Ecto neural progenitor cell (in vitro differentiated cells): ENCODE measurements around the gene WDPCP.
"Not testable (repeated sequence)": the region's sequence is repeated elsewhere in the genome, so short reads cannot be mapped to it uniquely, and the experiment has no call there.

Experiments used
- DNase-seq: peaks from one replicate; pipeline ENCODE4 v3.0.0-alpha.2; 2018; ENCODE audit warnings: low spot score

Gene WDPCP

DNA sequence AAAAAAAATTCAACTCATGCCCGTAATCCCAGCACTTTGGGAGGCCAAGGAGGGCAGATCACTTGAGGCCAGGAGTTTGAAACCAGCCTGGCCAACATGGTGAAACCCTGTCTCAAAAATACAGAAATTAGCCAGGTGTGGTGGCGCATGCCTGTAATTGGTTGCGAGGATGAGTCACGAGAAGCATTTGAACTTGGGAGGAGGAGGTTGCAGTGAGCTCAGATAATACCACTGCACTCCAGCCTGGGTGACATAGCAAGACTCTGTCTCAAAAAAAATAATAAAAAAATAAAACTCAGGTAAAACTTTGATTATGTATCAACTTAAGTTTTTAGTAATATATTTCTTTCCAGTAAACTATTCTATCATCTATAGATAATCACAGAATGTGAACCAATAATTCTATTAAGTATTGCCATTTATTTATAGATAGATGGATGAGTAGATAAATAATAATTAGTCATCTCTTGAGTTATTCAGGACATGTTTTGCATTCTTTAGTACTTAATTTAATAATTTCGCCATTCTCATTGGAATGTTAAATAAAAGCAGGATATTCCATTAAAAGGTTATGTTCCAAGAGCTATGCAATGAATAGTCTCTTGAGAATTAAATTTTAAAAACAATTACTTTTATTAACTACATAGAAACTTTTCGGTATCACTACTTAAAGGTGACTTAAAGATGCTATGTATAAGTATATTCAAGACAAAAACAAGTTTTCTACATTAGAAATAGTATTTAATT is 48.7 kb downstream of the WDPCP start:
- no peak for DNase-seq

DNA sequence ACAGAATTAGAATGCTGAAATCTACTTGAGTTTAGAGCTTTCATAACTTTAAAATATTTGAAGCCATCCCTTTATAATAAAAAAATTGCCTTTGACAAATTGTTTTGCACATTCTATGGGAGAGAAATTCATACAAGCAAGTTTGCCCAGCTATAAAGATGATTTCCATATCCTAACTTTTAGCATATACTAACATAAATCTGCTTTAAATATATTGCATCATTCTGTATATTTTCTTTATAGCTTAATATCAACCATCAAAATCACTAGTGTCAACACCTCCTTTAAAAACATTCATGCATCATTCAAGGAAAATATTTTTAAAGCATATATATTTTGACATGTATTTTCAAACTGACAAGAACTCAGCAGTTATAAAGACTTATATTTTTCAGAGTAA is 49.9 kb downstream of the WDPCP start:
- no peak for DNase-seq

DNA sequence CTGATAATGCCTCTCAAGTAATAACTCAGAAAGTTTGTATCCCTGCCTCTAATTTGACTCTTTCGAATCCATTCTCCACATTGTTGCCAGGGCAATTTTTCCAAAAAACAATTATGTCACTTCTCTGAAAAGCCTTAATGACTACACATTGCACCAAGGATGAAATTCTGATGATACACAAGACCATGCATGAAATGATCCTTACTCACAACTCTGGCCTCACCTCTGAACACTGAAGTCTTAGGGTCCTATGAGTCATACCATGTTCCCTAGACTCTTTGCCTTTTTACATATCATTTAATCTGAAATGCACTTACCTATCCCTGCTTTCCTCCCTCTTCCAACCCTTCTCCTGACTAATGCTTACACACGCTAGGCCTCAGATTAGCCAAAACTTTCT is 51.0 kb downstream of the WDPCP start:
- no peak for DNase-seq

GRCh38 chr2:63530704-63531279 is 57.5 kb downstream of the WDPCP start:
- DNase-seq, result no peak

- DNase-seq, result no peak
Measured at GRCh38 chr2:63525905-63526304, 62.4 kb downstream of the WDPCP start.

- DNase-seq, result no peak
Measured at GRCh38 chr2:63522950-63523349, 65.3 kb downstream of the WDPCP start.

DNA sequence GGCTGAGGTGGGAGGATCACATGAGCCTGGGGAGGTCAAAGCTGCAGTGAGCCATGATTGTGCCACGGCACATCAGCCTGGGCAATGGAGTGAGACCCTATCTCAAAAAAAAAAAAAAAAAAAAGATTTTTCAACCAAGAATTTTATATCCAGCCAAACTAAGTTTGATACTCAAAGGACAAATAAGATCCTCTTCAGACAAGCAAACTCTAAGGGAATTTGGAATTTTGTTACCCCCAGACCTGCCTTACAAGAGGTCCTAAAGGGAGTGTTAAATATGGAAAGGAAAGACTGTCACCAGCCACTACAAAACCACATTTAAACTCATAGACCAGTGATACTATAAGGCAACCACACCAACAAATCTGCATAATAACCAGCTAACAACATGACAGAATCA is 67.5 kb downstream of the WDPCP start:
- DNase-seq, result no peak

- DNase-seq, result no peak
Measured at GRCh38 chr2:63514781-63515180, 73.5 kb downstream of the WDPCP start.

GRCh38 chr2:63514237-63514716 is 74.0 kb downstream of the WDPCP start:
- no peak for DNase-seq

DNA sequence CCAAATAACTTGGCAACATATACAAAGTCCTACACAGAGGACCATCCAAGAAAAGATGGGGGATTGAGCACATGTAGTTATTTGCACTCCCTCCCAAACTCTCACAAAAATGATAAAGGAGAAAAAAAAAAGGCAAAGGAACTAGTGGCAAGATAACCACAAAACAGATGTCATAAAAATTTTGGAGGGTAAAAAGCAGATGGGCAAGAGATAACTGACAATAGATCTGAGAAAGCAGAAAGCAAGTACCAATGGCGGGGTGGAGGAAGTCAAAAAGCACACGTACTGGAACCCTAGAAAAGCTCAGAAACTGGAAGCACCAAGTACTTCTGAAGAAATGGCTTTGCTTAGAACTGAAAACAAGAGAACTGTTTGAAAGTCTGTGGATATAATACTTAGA is 82.0 kb downstream of the WDPCP start:
- DNase-seq, result no peak

DNA sequence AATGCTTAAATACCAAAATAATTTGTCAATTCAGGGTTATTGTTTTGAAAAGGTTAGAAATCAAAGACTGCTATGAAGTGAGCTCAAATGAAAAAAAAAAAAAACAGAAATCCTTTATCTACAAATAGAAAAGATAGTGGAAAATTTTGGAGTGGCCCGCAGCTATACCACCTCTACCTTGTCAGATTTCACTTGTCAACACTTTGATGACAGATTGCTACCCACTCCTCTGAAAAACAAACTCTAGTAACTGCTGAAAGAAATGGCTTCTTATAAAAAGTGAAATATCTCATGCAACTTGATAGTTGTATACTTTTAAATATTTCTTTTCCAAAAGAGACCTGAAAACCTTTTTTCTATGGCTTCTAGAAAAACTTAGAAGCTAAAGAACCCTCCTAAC is 84.5 kb downstream of the WDPCP start:
- no peak for DNase-seq

DNA sequence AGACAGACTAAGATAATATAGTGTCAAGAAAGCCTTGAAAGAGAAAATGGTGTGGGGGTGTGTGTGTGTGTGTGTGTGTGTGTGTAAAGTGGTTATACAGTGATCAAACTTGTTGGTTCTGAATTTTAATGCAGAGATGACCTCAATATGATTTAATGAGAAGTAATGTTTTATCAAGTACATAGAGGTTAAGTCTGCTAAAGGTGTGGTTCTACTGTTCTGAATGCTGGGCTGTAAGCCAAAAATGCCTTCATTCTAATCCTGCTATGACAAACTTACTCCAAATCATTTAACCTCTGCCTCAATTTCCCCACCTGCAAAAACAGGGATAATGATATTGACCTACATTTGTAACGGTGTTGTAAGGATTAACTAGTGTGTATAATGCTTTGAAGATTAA is 87.9 kb downstream of the WDPCP start:
- no peak for DNase-seq

DNA sequence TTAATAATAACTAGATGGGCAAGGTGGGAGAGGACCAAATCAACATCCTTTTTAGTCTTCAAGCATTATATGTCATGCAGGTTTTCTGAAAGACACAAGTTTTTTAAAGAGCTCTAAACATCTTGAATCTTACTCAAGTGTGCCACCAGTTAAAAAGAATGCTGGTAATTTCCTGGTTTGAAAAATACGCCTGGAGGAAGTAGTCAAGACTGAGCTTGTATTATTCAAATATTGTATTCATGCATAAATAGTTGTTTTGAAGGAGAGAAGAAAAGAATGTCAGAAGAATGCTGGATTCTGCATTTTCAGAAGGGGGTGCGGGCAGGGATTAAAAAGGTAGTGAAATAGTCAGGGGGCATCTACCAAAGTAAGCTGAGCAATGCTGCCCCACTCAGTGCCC is 90.7 kb downstream of the WDPCP start:
- no peak for DNase-seq

GRCh38 chr2:63494968-63495367 is 93.3 kb downstream of the WDPCP start:
- no peak for DNase-seq

DNA sequence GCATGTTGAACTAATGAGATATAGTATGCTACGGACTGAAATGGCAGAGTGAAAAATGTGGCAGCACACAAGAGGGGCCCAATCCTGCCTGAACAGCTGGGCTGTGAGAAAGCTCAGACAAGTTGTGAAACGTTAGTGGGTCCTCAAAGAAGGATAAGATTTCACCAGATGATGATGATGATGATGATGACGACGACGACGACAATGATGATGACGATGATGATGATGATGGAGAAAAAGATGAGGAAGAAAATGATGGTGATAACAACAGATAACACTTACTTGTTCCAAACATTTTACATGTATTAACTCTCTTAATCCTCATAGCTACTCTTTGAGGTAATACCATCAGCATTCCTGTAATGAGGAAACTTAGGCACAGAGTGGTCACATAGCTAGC is 94.2 kb downstream of the WDPCP start:
- no peak for DNase-seq

GRCh38 chr2:63488118-63488713 is 100.1 kb downstream of the WDPCP start:
- DNase-seq, result no peak

DNA sequence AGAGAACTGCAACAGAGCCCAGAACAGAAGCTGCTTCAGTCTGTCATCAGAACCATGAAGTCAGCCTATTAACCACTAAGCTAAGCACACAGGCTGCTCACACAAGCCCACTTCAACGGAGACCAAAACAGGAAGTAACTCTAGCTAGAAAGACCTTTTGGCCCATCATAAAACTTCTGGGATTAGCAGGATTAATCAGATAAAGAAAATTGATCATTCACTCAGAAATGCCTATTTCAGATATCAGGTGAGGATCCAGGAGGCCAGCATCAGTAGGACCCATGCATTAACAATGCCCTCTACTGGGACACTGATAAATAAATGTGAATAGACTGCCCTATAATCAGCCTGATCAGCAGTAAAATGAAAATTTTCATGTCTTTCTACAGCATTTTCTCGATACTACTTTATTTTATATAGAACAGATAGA is 101.4 kb downstream of the WDPCP start:
- DNase-seq, result no peak

DNA sequence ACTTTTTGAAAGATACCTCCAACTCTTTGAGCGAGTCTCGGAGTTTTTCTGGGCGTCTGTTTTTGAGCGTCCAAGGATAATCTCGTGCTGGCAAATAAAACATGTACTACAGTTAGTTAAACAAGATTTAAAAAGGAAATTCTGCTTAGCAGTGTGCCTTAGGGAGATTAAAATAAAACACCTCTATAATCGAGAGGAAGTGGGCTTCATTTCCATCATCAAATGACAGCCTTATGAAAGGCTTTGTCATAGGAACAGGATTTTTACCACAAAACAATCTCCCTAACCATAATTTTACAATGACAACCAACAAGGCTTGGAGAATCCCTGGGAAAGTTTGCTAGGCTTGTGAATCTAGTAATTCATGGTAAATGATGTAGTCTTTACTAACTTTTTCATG is 103.4 kb downstream of the WDPCP start:
- no peak for DNase-seq

DNA sequence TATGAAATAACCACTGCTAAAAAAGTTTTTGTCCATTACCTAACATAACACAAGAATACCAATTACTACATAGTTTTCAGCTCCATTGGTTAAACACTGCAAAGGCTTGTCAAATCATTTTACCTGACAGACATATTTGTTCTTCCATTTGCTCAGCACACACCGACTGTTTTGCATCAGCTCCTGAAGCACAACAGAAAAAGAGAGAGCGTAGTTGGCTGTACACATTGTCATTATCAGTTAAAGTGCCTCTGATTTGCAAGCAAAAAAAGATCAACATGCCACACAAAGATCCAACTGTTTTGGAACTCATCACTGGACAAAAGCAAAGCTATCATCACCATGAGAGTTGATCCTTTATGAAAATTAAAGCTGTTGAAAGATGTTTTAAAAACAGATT is 103.8 kb downstream of the WDPCP start:
- no peak for DNase-seq

DNA sequence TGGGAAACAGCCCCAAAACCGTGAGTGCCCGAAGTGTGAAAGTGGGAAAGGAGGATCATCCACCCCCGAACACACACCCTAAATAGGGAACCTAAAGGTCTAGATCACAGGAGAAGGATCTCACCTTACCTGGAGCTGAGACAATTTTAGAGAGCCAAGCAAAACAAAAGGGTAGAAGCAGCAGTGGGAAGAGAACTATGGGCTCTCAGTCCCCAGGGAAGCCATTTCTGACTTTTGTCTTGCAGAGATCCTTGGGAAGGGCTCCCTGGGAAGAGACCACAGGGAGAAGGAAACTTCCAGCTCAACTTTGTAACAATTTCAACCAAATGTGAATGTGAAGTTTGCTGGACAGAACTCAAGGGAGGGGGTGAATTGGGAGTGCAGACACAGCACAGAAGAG is 110.6 kb downstream of the WDPCP start:
- no peak for DNase-seq

DNA sequence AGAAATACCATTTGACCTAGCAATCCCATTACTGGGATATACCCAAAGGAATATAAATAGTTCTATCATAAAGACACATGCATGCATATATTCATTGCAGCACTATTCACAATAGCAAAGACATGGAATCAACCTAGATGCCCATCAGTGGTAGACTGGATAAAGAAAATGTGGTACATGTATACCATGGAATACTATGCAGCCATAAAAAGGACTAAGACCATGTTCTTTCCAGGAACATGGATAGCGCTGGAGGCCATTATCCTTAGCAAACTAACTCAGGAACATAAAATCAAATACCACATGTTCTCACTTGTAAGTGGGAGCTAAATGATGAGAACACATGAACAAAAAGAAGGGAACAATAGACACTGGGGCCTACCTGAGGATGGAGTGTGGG is 119.0 kb downstream of the WDPCP start:
- DNase-seq, result not testable (repeated sequence)

- no peak for DNase-seq
Measured at GRCh38 chr2:63465633-63466032, 122.6 kb downstream of the WDPCP start.

DNA sequence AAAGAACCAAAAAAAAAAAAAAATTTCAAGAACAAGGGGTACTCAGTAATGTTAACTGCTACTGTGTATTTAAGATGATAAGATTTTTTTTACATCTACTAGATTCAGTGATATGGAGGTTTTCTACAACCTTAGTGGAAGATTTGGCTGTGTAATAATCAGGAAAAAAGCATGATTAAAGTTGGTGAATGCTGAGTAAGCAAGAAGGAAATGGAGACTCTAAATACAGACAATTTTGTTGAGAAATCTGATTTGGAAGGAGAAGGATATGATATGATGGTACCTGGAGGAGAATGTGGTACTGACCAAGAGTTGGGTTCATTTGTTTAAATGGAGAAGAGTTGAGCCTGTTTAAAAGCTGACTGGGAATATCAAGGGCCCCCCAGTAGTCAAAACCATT is 125.1 kb downstream of the WDPCP start:
- DNase-seq, result no peak

DNA sequence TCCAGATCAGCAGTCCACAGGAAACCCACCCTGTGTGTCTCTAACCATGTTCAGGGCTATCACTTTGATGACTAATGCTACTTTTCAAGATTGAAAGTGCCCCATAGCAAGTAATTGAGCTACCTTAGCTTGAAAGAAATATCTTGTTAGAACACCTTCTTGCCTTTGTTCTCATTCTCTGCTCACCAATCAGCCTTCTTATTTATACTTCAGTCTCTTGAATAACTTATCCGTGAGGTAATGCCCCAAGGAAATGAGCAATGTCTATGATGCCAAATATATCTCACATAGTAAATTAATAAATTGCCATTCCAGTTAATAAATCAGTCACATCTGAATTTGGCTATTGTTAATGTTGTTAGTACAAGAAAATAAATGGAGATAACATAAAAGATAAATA is 141.6 kb downstream of the WDPCP start:
- DNase-seq, result no peak
